HCT116 (cell line): ENCODE data around the gene SLC5A5. TPM values are rescaled to one million over a fixed set of nuclear protein-coding genes. Genes with fewer than 3 reads are reported as not detected.

ENCODE experiments used
- ATAC-seq: fragments of 200-7000 bp; cut with Tn5 transposase; 2 replicates; pipeline ENCODE4 v1.9.1; 2020; ENCODE audit warnings: mild to moderate bottlenecking, moderate library complexity
- BruUV-seq: library from RNA; stranded (reverse); fragments of 400-500 nt; replicated peaks from 2 replicates; lab custom pipeline; 2021; lab: Mats Ljungman, UMichigan
- CTCF ChIA-PET: fragments of 300-600 bp; sonication (Branson Sonifier 250); formaldehyde crosslinking; loops from one replicate; lab custom pipeline; 2021; ENCODE audit warnings: antibody characterized with exemption; lab: Charles Lee
- POLR2A ChIA-PET: fragments of 300-600, 350-600 bp; sonication (Branson Sonifier 250); formaldehyde crosslinking; loops from one replicate; lab custom pipeline; 2021; ENCODE audit warnings: antibody characterized with exemption; lab: Charles Lee
- RAD21 ChIA-PET, 2 experiments: fragments of 300-600 bp; sonication (Branson Sonifier 250); formaldehyde crosslinking; loops; one replicate each; lab custom pipeline; 2023; ENCODE audit warnings: low total read pairs in 2 of 2; ENCODE audit not compliant: uncharacterized antibody in 2 of 2, unreplicated experiment in 2 of 2, low non-redundant PET in 1 of 2; lab: Charles Lee
- DNase-seq: peaks from one replicate; pipeline ENCODE4 v3.0.0-alpha.2; 2010; ENCODE audit warnings: low read depth, low spot score
- H2AFZ ChIP-seq: fragments of 200-600 bp; shearing (Covaris generic), sonication (generic); 2 replicates; pipeline ENCODE4 v1.6.1; 2017; ENCODE audit warnings: low read depth, mixed run types, mixed read lengths, antibody characterized with exemption, low read length; ENCODE audit not compliant: poor library complexity, severe bottlenecking
- H3K27ac ChIP-seq: 2 replicates; pipeline ENCODE4 v1.5.1; 2012; ENCODE audit warnings: low read depth, low read length
- H3K27me3 ChIP-seq: fragments of 200-600 bp; sonication (generic); 2 replicates; pipeline ENCODE4 v1.6.1; 2016; ENCODE audit warnings: mixed run types, low read length, mixed read lengths; ENCODE audit not compliant: insufficient read depth
- H3K36me3 ChIP-seq, 2 experiments: fragments of 200-500 bp in 1 of 2; fragments of 200-600 bp in 1 of 2; sonication (Bioruptor generic) in 1 of 2; sonication (generic) in 1 of 2; 2 replicates each; pipeline versions ENCODE4 v1.5.1 to v1.6.1; 2014 to 2016; ENCODE audit warnings: low read length in 2 of 2, inconsistent platforms in 1 of 2, mixed read lengths in 1 of 2, mixed run types in 1 of 2; ENCODE audit not compliant: insufficient read depth in 2 of 2, control insufficient read depth in 1 of 2
- H3K4me1 ChIP-seq, 2 experiments: fragments of 200-600 bp in 1 of 2; sonication (generic) in 1 of 2; 2 replicates each; pipeline versions ENCODE4 v1.5.1 to v1.6.1; 2012 to 2017; ENCODE audit warnings: low read length in 2 of 2, inconsistent platforms in 1 of 2, mild to moderate bottlenecking in 1 of 2, mixed read lengths in 1 of 2, mixed run types in 1 of 2, moderate library complexity in 1 of 2; ENCODE audit not compliant: insufficient read depth in 2 of 2, control insufficient read depth in 1 of 2
- H3K4me2 ChIP-seq: fragments of 200-600 bp; sonication (generic); 2 replicates; pipeline ENCODE4 v1.6.1; 2017; ENCODE audit warnings: mixed run types, low read length, mixed read lengths
- H3K4me3 ChIP-seq, 2 experiments: fragments of 200-600 bp in 1 of 2; sonication (generic) in 1 of 2; replicated peaks in 1 of 2; 2 replicates each; pipeline ENCODE4 v1.5.1; 2011 to 2016; ENCODE audit warnings: low read length in 2 of 2, control low read depth in 1 of 2, low read depth in 1 of 2, mild to moderate bottlenecking in 1 of 2, mixed read lengths in 1 of 2, mixed run types in 1 of 2
- H3K79me2 ChIP-seq: fragments of 200-600 bp; sonication (generic); 2 replicates; pipeline ENCODE4 v1.6.1; 2017; ENCODE audit warnings: mild to moderate bottlenecking, mixed run types, low read length, moderate library complexity, mixed read lengths; ENCODE audit not compliant: insufficient read depth
- H3K9ac ChIP-seq: fragments of 200-600 bp; sonication (generic); 2 replicates; pipeline ENCODE4 v1.6.1; 2016; ENCODE audit warnings: low read length, mixed read lengths
- H3K9me2 ChIP-seq: fragments of 200-600 bp; sonication (generic), shearing (Covaris generic); 2 replicates; pipeline ENCODE4 v1.6.1; 2017; ENCODE audit warnings: mixed run types, mild to moderate bottlenecking, moderate library complexity; ENCODE audit not compliant: insufficient read depth
- H3K9me3 ChIP-seq, 2 experiments: fragments of 200-500 bp in 1 of 2; fragments of 200-600 bp in 1 of 2; sonication (Bioruptor generic) in 1 of 2; sonication (generic) in 1 of 2; 2 replicates each; pipeline ENCODE4 v1.6.1; 2014 to 2017; ENCODE audit warnings: low read length in 2 of 2, mixed read lengths in 2 of 2, inconsistent platforms in 1 of 2, low read depth in 1 of 2, mild to moderate bottlenecking in 1 of 2, mixed run types in 1 of 2, moderate library complexity in 1 of 2; ENCODE audit not compliant: control insufficient read depth in 1 of 2, insufficient read depth in 1 of 2
- H4K20me1 ChIP-seq: fragments of 200-600 bp; sonication (generic), shearing (Covaris generic); 2 replicates; pipeline ENCODE4 v1.6.1; 2017; ENCODE audit warnings: mixed run types, mild to moderate bottlenecking, moderate library complexity; ENCODE audit not compliant: insufficient read depth
- CBX3 ChIP-seq: IDR thresholded peaks from 2 replicates; pipeline ENCODE4 v1.6.1; 2012; ENCODE audit warnings: low read depth
- ELF1 ChIP-seq: IDR thresholded peaks from 2 replicates; pipeline ENCODE4 v1.6.1; 2012; ENCODE audit warnings: low read depth, borderline replicate concordance
- EZH2phosphoT487 ChIP-seq: fragments of 200-600 bp; IDR thresholded peaks from 2 replicates; pipeline ENCODE4 v1.6.1; 2018; ENCODE audit warnings: antibody characterized with exemption, borderline replicate concordance
- RAD21 ChIP-seq: IDR thresholded peaks from 2 replicates; pipeline ENCODE4 v1.6.1; 2012; ENCODE audit warnings: low read depth, mild to moderate bottlenecking
- SIN3A ChIP-seq: IDR thresholded peaks from 2 replicates; pipeline ENCODE4 v1.6.1; 2012; ENCODE audit warnings: low read depth
- TCF7L2 ChIP-seq: IDR thresholded peaks from 2 replicates; pipeline ENCODE4 v1.7.0; 2011; ENCODE audit warnings: borderline replicate concordance, inconsistent platforms; ENCODE audit not compliant: insufficient read depth, insufficient read length; ENCODE audit errors: extremely low read depth
- ZBTB33 ChIP-seq: IDR thresholded peaks from 2 replicates; pipeline ENCODE4 v1.6.1; 2011; ENCODE audit warnings: mild to moderate bottlenecking, low read length, moderate library complexity; ENCODE audit not compliant: insufficient replicate concordance; ENCODE audit errors: extremely low read depth
- ZFX ChIP-seq: fragments of 450-650 bp; IDR thresholded peaks from 2 replicates; pipeline ENCODE4 v1.6.1; 2017
- intact Hi-C: fragments of 100-400 bp; cut with micrococcal nuclease; formaldehyde crosslinking; loops from 2 replicates; pipeline ENCODE4 v1.10.0; 2022
- total RNA-seq: library from RNA; stranded (reverse); gene quantifications from one replicate; pipeline ENCODE4 v1.2.1, GENCODE V29; 2021; ENCODE audit not compliant: unreplicated experiment

Gene SLC5A5
- total RNA-seq, 1 experiment from 2014 or later: 0.59 TPM

DNA sequence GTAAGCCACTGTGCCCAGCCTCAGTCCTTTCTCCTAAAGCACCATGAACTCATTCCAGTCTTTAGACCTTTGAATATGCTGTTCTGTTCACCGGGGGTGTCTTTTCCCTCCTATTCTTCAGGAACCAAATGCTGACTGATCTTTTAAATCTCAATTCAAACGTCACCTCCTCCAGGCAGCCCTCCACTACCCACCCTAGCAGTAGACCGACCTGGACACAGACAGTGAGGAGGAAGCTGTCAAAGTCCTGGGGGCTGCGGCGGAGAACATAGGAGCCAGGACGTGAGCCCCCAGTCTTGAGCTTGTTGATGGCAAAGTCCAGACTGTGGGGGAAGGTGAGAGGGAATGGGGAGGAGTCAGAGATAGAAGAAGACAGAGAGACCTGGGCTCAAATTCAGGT, 31.7 kb upstream of the SLC5A5 start:
- ChIA-PET POLR2A (no interaction called here), CTCF (interaction anchor here (2.2 kb wide), 1 partner anchor 9 kb away, joined by 6 read pairs; no protein-coding TSS in a partner anchor), RAD21 (no interaction called here)
- ATAC-seq: no peak
- peaks cover 11 to 40% of the 10 kb centered on the region in 2 experiments; a peak in 3 of 4 replicates for H3K4me1 ChIP-seq
- H3K4me3 ChIP-seq: no peak overlapping the region
- no peak overlapping the region for H3K4me2 ChIP-seq
- no peak overlapping the region for H3K27ac ChIP-seq
- intact Hi-C loops: loop anchor here (5.0 kb wide), 1 partner anchor 43 kb away; the partner anchor contains the start of gene B3GNT3
- BruUV-seq: no TSS peak
- H3K9ac ChIP-seq: no peak overlapping the region
- no peaks in the 10 kb centered on the region for H3K36me3 ChIP-seq
- H3K9me3 ChIP-seq: no peaks in the 10 kb centered on the region
- DNase-seq: no peak
- H4K20me1 ChIP-seq: no peaks in the 10 kb centered on the region
- TF ChIP-seq ZFX (no peak), EZH2phosphoT487 (no peak), ZBTB33 (no peak), RAD21 (no peak), CBX3 (no peak), SIN3A (no peak), TCF7L2 (no peak), ELF1 (no peak)
- no peaks in the 10 kb centered on the region for H3K27me3 ChIP-seq
- peaks cover 13% of the 10 kb centered on the region for H3K79me2 ChIP-seq
- no peaks in the 10 kb centered on the region for H3K9me2 ChIP-seq
- H2AFZ ChIP-seq: no peak overlapping the region
